Neutrophil (primary cell): Measurements from ENCODE around the gene ELP6.

Experiments
- H3K27ac ChIP-seq: fragments of 200-600 bp; sonication (generic); 2 replicates; pipeline ENCODE4 v1.5.1; 2016; ENCODE audit warnings: mild to moderate bottlenecking, moderate library complexity
- H3K27me3 ChIP-seq: fragments of 200-600 bp; sonication (generic); 2 replicates; pipeline ENCODE4 v1.6.0; 2016; ENCODE audit warnings: mild to moderate bottlenecking
- H3K36me3 ChIP-seq: fragments of 200-600 bp; sonication (generic); 2 replicates; pipeline ENCODE4 v1.5.1; 2017
- H3K4me1 ChIP-seq, 2 experiments: fragments of 200-600 bp in 1 of 2; sonication (generic) in 1 of 2; 1 replicate in 1 of 2; 2 replicates in 1 of 2; pipeline versions ENCODE4 v1.5.1 to v1.6.1; 2013 to 2016; ENCODE audit warnings: low read depth in 1 of 2, low read length in 1 of 2, mild to moderate bottlenecking in 1 of 2, moderate library complexity in 1 of 2; ENCODE audit not compliant: control insufficient read depth in 1 of 2, insufficient read depth in 1 of 2
- H3K4me3 ChIP-seq, 2 experiments: fragments of 200-600 bp in 1 of 2; sonication (generic) in 1 of 2; 1 replicate in 1 of 2; 2 replicates in 1 of 2; pipeline ENCODE4 v1.5.1; 2013 to 2016; ENCODE audit warnings: low read depth in 1 of 2, low read length in 1 of 2, mild to moderate bottlenecking in 1 of 2, moderate library complexity in 1 of 2
- H3K9me3 ChIP-seq: fragments of 200-600 bp; sonication (generic); 2 replicates; pipeline ENCODE4 v1.5.1; 2016
- CTCF ChIP-seq: fragments of 200-600 bp; sonication (generic); IDR thresholded peaks from 2 replicates; pipeline ENCODE4 v1.5.1; 2016; ENCODE audit warnings: antibody characterized with exemption

Gene ELP6

GRCh38 chr3:47533481-47533880 is 20.0 kb upstream of the ELP6 start:
- no peak for TF ChIP-seq CTCF
- Histone ChIP-seq H3K27me3 (peaks cover 7% of the 10 kb centered on the region), H3K9me3 (no peaks in the 10 kb centered on the region), H3K4me3 (no peak overlapping the region), H3K27ac (no peak overlapping the region), H3K4me1 (no peaks in the 10 kb centered on the region), H3K36me3 (no peaks in the 10 kb centered on the region)

GRCh38 chr3:47527952-47528725 is 14.6 kb upstream of the ELP6 start:
- Histone ChIP-seq H3K4me1 (no peaks in the 10 kb centered on the region), H3K36me3 (no peaks in the 10 kb centered on the region), H3K9me3 (no peaks in the 10 kb centered on the region), H3K27me3 (no peaks in the 10 kb centered on the region), H3K4me3 (no peak overlapping the region), H3K27ac (no peak overlapping the region)
- no peak for TF ChIP-seq CTCF

GRCh38 chr3:47525617-47526016 is 12.1 kb upstream of the ELP6 start:
- no peaks in the 10 kb centered on the region for H3K9me3 ChIP-seq
- no peak overlapping the region for H3K4me3 ChIP-seq
- H3K27ac ChIP-seq: no peak overlapping the region
- peaks cover 0 to 4% of the 10 kb centered on the region in 2 experiments for H3K4me1 ChIP-seq
- no peaks in the 10 kb centered on the region for H3K27me3 ChIP-seq
- TF ChIP-seq CTCF: no peak
- no peaks in the 10 kb centered on the region for H3K36me3 ChIP-seq

GRCh38 chr3:47523310-47524073 is 10.0 kb upstream of the ELP6 start:
- no peaks in the 10 kb centered on the region for H3K27me3 ChIP-seq
- H3K36me3 ChIP-seq: no peaks in the 10 kb centered on the region
- H3K4me3 ChIP-seq: no peak overlapping the region
- H3K4me1 ChIP-seq: peaks cover 0 to 4% of the 10 kb centered on the region in 2 experiments
- no peaks in the 10 kb centered on the region for H3K9me3 ChIP-seq
- no peak overlapping the region for H3K27ac ChIP-seq
- TF ChIP-seq CTCF: no peak

GRCh38 chr3:47522082-47522987 is 8.8 kb upstream of the ELP6 start:
- TF ChIP-seq CTCF: peak; percentile 89
- Histone ChIP-seq H3K9me3 (no peaks in the 10 kb centered on the region), H3K27ac (no peak overlapping the region), H3K4me1 (peaks cover 0 to 4% of the 10 kb centered on the region in 2 experiments), H3K27me3 (no peaks in the 10 kb centered on the region), H3K4me3 (no peak overlapping the region), H3K36me3 (no peaks in the 10 kb centered on the region)
